Measurements from ENCODE around the gene DOCK4. TPM values are rescaled to one million over a fixed set of nuclear protein-coding genes. Genes with fewer than 3 reads are reported as not detected.

Gene DOCK4
- total RNA-seq, 1 donor from 2014 or later: 43.5 TPM

DNA sequence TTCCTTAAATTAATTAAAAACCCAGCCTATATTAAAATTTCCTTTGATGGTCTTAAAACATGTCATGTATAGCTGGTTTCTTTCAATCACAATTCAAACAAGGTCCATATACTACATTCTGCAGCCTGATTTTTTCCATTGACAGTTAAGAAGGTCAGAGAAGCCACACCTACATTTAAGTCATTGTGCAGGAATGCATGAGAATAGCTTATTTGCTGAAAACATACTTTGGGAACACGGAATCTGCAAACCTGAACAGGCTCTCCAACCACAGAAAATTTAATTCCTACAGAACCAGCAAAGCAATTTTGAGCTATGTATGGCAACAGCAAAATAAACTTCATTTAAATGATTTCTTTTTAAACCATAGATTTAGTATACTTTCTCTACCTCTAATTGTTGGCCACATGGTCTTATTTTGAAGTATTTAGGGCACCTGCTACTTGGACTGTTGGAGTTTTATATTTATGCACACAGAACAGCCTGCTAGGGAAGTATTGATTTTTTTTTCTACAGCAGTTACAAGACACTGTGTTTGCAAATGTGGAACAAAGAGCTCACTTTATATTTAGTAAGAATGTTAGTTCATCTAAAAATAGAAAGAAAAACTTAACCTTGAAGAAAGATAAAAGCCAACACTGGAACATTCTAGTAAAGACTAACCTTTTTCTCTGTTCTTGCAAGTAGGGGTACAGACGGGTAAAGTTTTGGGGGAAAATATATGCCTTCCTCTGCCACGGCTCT, 403.0 kb downstream of the DOCK4 start:
- peak overlapping the region; percentile 0 to 38 for H3K27ac ChIP-seq

DNA sequence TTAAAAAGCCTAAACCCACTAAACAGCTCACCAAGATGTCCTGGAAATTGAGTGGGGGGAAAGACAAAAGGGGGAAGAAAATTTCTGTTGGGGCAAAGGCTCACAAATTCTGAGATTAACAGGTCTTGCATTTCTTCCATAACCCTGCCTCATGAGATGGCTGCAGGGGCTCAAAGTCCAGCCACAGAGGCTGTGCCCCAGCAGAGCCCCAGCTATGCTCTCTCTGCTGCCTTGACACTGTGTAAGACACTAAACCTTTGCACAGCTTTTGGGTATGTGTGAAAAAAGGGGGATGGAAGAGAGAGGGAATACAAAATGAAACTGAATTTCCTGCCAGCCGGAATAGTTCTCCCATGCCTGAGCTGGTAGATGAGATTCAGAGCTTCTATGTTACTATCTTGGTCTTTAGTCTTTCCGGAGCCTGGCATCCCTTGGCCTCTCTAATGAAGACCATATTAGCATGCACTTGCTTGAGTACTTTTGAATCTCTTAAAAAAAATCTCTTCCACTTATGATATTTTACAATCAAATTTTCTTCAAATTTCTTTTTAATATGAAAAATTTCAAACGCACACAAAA, 403.9 kb downstream of the DOCK4 start:
- H3K27ac ChIP-seq: peak overlapping the region in 1 of 2 donors; percentile 11

More for the DNA sequence above, 403.0 kb downstream of the DOCK4 start:
- Histone ChIP-seq H3K36me3 (no peaks in the 10 kb centered on the region), H3K27me3 (no peaks in the 10 kb centered on the region), H3K9me3 (peaks cover under 1 to 13% of the 10 kb centered on the region in 2 donors), H3K4me3 (peak overlapping the region in 1 of 2 donors; percentile 1), H3K4me1 (peaks cover 4 to 6% of the 10 kb centered on the region in 2 donors)
- no peak for DNase-seq (ENCODE audit: low spot score in 2 of 2)
- TF ChIP-seq, protein P1, sequence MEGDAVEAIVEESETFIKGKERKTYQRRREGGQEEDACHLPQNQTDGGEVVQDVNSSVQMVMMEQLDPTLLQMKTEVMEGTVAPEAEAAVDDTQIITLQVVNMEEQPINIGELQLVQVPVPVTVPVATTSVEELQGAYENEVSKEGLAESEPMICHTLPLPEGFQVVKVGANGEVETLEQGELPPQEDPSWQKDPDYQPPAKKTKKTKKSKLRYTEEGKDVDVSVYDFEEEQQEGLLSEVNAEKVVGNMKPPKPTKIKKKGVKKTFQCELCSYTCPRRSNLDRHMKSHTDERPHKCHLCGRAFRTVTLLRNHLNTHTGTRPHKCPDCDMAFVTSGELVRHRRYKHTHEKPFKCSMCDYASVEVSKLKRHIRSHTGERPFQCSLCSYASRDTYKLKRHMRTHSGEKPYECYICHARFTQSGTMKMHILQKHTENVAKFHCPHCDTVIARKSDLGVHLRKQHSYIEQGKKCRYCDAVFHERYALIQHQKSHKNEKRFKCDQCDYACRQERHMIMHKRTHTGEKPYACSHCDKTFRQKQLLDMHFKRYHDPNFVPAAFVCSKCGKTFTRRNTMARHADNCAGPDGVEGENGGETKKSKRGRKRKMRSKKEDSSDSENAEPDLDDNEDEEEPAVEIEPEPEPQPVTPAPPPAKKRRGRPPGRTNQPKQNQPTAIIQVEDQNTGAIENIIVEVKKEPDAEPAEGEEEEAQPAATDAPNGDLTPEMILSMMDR (IDR thresholded peaks at IDR 0.05): no peak
- intact Hi-C loops (cut with DNase I): no loop called here

DNA sequence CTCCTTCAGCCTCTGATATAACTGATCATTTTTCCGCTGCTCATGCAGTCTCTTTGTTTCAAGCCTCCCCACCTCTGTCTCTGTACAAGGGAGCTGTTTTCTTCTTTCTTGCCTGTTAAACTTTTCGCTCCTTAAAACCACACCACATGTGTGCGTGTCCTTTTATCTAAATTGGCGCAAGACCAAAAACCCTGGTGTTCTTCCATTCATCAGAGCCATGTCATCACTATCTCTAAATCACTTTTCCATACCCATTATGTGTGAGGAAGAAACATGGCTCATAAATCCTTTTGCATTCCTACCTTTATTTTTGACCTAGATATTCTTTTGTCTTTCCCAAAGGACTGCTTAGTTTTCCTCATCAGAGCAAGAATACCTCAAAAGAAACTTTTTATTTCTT, 404.9 kb downstream of the DOCK4 start:
- DNase-seq (ENCODE audit: low spot score in 2 of 2): no peak
- TF ChIP-seq, protein P1 (IDR thresholded peaks at IDR 0.05): no peak
- no peak overlapping the region for H3K27ac ChIP-seq
- intact Hi-C loops (cut with DNase I): no loop called here
- no peaks in the 10 kb centered on the region for H3K36me3 ChIP-seq
- H3K4me3 ChIP-seq: no peak overlapping the region
- peaks cover 4 to 6% of the 10 kb centered on the region in 2 donors for H3K4me1 ChIP-seq
- no peaks in the 10 kb centered on the region for H3K27me3 ChIP-seq
- peaks cover 18 to 32% of the 10 kb centered on the region in 2 donors for H3K9me3 ChIP-seq

More for the DNA sequence above, 403.9 kb downstream of the DOCK4 start:
- H3K36me3 ChIP-seq: no peaks in the 10 kb centered on the region
- H3K4me3 ChIP-seq: no peak overlapping the region
- H3K27me3 ChIP-seq: no peaks in the 10 kb centered on the region
- intact Hi-C loops (cut with DNase I): no loop called here
- peaks cover 8 to 22% of the 10 kb centered on the region in 2 donors for H3K9me3 ChIP-seq
- peaks cover 4 to 6% of the 10 kb centered on the region in 2 donors for H3K4me1 ChIP-seq
- TF ChIP-seq, protein P1 (IDR thresholded peaks at IDR 0.05): no peak
- DNase-seq (ENCODE audit: low spot score in 2 of 2): no peak

DNA sequence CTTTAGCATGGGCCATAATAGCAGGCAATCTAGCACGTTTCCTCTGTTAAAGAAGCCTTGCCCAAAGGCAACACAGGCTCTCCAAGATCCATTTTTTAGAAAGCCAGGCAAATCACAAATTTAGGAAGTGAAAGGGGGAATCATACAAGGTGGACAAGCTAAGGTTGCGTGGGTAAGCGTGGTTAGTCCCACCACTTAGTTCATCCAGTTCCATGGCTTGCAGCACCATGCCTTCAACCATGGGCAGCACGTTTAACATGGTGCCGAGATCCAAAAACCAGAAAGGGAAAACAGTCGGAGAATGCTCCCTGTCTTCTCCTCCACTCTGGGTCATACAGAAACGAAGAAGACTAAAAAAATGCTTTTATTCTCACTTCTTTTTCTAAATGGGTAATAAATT, 409.5 kb downstream of the DOCK4 start:
- H3K27ac ChIP-seq: no peak overlapping the region
- intact Hi-C loops (cut with DNase I): no loop called here
- H3K36me3 ChIP-seq: peaks cover 5% of the 10 kb centered on the region in 2 donors
- no peaks in the 10 kb centered on the region for H3K27me3 ChIP-seq
- TF ChIP-seq, protein P1 (IDR thresholded peaks at IDR 0.05): no peak
- no peak overlapping the region for H3K4me3 ChIP-seq
- peaks cover 27 to 47% of the 10 kb centered on the region in 2 donors for H3K9me3 ChIP-seq
- no peak for DNase-seq (ENCODE audit: low spot score in 2 of 2)
- no peaks in the 10 kb centered on the region for H3K4me1 ChIP-seq

DNA sequence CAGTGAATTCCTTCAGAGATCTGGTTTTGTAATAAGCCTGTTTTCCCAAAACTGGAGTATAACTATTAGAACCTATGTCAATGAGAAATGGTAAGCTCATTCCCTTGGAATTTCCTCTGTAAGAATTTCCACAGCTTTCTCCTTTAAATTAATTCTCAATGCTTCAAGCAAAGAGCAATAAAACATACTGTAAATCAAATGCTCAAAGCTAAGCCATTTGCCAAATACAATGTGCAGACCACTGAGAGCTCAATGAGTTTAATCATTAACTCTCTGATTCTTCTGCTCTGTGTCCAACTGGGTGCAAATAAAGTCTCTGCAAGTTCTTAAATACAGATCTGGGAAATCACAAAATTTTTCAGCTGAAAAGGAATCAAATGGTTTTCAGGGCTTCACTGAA, 416.3 kb downstream of the DOCK4 start:
- Histone ChIP-seq H3K36me3 (no peaks in the 10 kb centered on the region), H3K4me3 (no peak overlapping the region), H3K27ac (peak overlapping the region; percentile 29 to 44), H3K27me3 (no peaks in the 10 kb centered on the region), H3K9me3 (peaks cover 0 to 1% of the 10 kb centered on the region in 2 donors), H3K4me1 (no peaks in the 10 kb centered on the region)
- no peak for DNase-seq (ENCODE audit: low spot score in 2 of 2)
- intact Hi-C loops (cut with DNase I): no loop called here
- TF ChIP-seq, protein P1 (IDR thresholded peaks at IDR 0.05): no peak
